BJ (cell line): ENCODE data around the gene HSPG2. TPM values are rescaled to one million over a fixed set of nuclear protein-coding genes. Genes with fewer than 3 reads are reported as not detected.

Experiments used
- CTCF ChIA-PET: fragments of 350-600 bp; formaldehyde crosslinking; extraction: SDS; loops from one replicate; lab custom pipeline; 2021; ENCODE audit warnings: antibody characterized with exemption, inconsistent platforms; lab: Yijun Ruan, JAX
- POLR2A ChIA-PET: fragments of 300-600 bp; sonication (Branson Sonifier 250); formaldehyde crosslinking; extraction: SDS; loops from one replicate; lab custom pipeline; 2021; ENCODE audit warnings: antibody characterized with exemption; lab: Charles Lee
- DNase-seq: peaks from one replicate; pipeline ENCODE4 v3.0.0-alpha.2; 2011; ENCODE audit warnings: low read depth
- H3K27me3 ChIP-seq: 2 replicates; pipeline ENCODE4 v1.6.0; 2011; ENCODE audit warnings: low read length; ENCODE audit not compliant: control insufficient read depth, insufficient read depth
- H3K36me3 ChIP-seq: 2 replicates; pipeline ENCODE4 v1.5.1; 2011; ENCODE audit warnings: low read length; ENCODE audit not compliant: control insufficient read depth, insufficient read depth
- H3K4me3 ChIP-seq: 2 replicates; pipeline ENCODE4 v1.5.1; 2011; ENCODE audit warnings: low read depth, mild to moderate bottlenecking, control low read depth, low read length
- CTCF ChIP-seq: IDR thresholded peaks from 2 replicates; pipeline ENCODE4 v1.5.1; 2011; ENCODE audit warnings: low read depth, mild to moderate bottlenecking, control low read depth, inconsistent platforms, low read length, moderate library complexity; ENCODE audit not compliant: insufficient read depth
- polyA plus RNA-seq: library from polyadenylated mRNA; depleted of rRNA; stranded (reverse); fragments of >200 nt; gene quantifications from 2 replicates; pipeline ENCODE4 v1.2.3, GENCODE V29; 2011

Gene HSPG2
- polyA plus RNA-seq, 1 experiment: 45.1 TPM

GRCh38 chr1:21866707-21867043, 70.4 kb downstream of the HSPG2 start:
- no peak for TF ChIP-seq CTCF
- Histone ChIP-seq H3K36me3 (peaks cover 36% of the 10 kb centered on the region), H3K4me3 (no peak overlapping the region), H3K27me3 (no peaks in the 10 kb centered on the region)
- DNase-seq: no peak
- ChIA-PET POLR2A (interaction anchor here (0.7 kb wide), 1 partner anchor 349 kb away, joined by 4 read pairs; no protein-coding TSS in a partner anchor), CTCF (interaction anchor here (1.0 to 1.1 kb wide), 3 partner anchors 9 to 98 kb away, joined by 3 to 4 read pairs (median 4); no protein-coding TSS in a partner anchor)

- DNase-seq: no peak
- Histone ChIP-seq H3K27me3 (no peaks in the 10 kb centered on the region), H3K36me3 (peaks cover 39% of the 10 kb centered on the region), H3K4me3 (no peak overlapping the region)
- no peak for TF ChIP-seq CTCF
- ChIA-PET CTCF (interaction anchor here (1.1 kb wide), 1 partner anchor 97 kb away, joined by 3 read pairs; no protein-coding TSS in a partner anchor), POLR2A (interaction anchor here (0.7 kb wide), 1 partner anchor 350 kb away, joined by 4 read pairs; no protein-coding TSS in a partner anchor)
These were observed 71.0 kb downstream of the HSPG2 start for GRCh38 chr1:21865943-21866706.

GRCh38 chr1:21865609-21865942, 71.5 kb downstream of the HSPG2 start:
- Histone ChIP-seq H3K4me3 (no peak overlapping the region), H3K36me3 (peaks cover 38% of the 10 kb centered on the region), H3K27me3 (no peaks in the 10 kb centered on the region)
- CTCF ChIA-PET: no interaction called here
- POLR2A ChIA-PET: no interaction called here
- no peak for TF ChIP-seq CTCF
- DNase-seq: no peak

GRCh38 chr1:21864730-21865129, 72.4 kb downstream of the HSPG2 start:
- H3K27me3 ChIP-seq: no peaks in the 10 kb centered on the region
- CTCF ChIA-PET: no interaction called here
- no peak for DNase-seq
- peaks cover 39% of the 10 kb centered on the region for H3K36me3 ChIP-seq
- no peak overlapping the region for H3K4me3 ChIP-seq
- TF ChIP-seq CTCF: no peak
- POLR2A ChIA-PET: no interaction called here

GRCh38 chr1:21863981-21864380, 73.1 kb downstream of the HSPG2 start:
- CTCF ChIA-PET: interaction anchor here (1.0 to 1.2 kb wide), 2 partner anchors 59 to 100 kb away, joined by 3 read pairs; no protein-coding TSS in a partner anchor
- no peak for TF ChIP-seq CTCF

More at GRCh38 chr1:21863981-21864380, 73.1 kb downstream of the HSPG2 start:
- no peak for DNase-seq
- H3K4me3 ChIP-seq: no peak overlapping the region
- POLR2A ChIA-PET: no interaction called here
- peaks cover 41% of the 10 kb centered on the region for H3K36me3 ChIP-seq
- H3K27me3 ChIP-seq: no peaks in the 10 kb centered on the region
